Measurements from ENCODE around the gene MAST4.

Gene MAST4

DNA sequence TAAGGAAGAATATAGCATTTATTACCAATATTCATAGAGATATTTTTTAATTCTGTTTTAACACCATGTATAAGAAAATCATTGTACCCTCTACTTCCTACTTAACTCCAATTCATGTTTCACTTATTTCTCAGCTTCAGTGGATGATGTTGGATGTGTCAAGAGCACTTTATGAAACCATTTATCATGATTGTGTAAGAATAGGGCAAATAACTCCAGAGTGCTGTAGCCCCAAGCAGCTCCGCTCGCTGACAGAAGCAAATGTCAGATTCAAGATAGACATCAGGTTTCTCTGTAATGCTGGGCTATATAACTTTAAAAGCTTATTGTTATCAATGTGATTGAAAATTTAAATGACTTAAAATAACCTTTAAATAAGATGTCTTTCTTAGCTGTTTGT lies 50.4 kb downstream of the MAST4 start:
- no peak for TF ChIP-seq GABPA (IDR thresholded peaks at IDR 0.05; ENCODE audit: low read depth)
- TF ChIP-seq POLR2AphosphoS5 (IDR thresholded peaks at IDR 0.05; ENCODE audit: low read depth) = no peak
- TF ChIP-seq, protein P1, sequence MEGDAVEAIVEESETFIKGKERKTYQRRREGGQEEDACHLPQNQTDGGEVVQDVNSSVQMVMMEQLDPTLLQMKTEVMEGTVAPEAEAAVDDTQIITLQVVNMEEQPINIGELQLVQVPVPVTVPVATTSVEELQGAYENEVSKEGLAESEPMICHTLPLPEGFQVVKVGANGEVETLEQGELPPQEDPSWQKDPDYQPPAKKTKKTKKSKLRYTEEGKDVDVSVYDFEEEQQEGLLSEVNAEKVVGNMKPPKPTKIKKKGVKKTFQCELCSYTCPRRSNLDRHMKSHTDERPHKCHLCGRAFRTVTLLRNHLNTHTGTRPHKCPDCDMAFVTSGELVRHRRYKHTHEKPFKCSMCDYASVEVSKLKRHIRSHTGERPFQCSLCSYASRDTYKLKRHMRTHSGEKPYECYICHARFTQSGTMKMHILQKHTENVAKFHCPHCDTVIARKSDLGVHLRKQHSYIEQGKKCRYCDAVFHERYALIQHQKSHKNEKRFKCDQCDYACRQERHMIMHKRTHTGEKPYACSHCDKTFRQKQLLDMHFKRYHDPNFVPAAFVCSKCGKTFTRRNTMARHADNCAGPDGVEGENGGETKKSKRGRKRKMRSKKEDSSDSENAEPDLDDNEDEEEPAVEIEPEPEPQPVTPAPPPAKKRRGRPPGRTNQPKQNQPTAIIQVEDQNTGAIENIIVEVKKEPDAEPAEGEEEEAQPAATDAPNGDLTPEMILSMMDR (IDR thresholded peaks at IDR 0.05; ENCODE audit: insufficient read depth, low read length) = no peak
- no peak for TF ChIP-seq SPI1 (IDR thresholded peaks at IDR 0.05; ENCODE audit: borderline replicate concordance, low read depth)
- TF ChIP-seq, protein P2, sequence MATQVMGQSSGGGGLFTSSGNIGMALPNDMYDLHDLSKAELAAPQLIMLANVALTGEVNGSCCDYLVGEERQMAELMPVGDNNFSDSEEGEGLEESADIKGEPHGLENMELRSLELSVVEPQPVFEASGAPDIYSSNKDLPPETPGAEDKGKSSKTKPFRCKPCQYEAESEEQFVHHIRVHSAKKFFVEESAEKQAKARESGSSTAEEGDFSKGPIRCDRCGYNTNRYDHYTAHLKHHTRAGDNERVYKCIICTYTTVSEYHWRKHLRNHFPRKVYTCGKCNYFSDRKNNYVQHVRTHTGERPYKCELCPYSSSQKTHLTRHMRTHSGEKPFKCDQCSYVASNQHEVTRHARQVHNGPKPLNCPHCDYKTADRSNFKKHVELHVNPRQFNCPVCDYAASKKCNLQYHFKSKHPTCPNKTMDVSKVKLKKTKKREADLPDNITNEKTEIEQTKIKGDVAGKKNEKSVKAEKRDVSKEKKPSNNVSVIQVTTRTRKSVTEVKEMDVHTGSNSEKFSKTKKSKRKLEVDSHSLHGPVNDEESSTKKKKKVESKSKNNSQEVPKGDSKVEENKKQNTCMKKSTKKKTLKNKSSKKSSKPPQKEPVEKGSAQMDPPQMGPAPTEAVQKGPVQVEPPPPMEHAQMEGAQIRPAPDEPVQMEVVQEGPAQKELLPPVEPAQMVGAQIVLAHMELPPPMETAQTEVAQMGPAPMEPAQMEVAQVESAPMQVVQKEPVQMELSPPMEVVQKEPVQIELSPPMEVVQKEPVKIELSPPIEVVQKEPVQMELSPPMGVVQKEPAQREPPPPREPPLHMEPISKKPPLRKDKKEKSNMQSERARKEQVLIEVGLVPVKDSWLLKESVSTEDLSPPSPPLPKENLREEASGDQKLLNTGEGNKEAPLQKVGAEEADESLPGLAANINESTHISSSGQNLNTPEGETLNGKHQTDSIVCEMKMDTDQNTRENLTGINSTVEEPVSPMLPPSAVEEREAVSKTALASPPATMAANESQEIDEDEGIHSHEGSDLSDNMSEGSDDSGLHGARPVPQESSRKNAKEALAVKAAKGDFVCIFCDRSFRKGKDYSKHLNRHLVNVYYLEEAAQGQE (IDR thresholded peaks at IDR 0.05; ENCODE audit: insufficient replicate concordance, low read depth) = no peak
- DNase-seq (ENCODE audit: low read depth in 1 of 2, low spot score in 1 of 2) = no peak
- no peak overlapping the region for H3K27ac ChIP-seq (replicated peaks)
- H3K4me3 ChIP-seq (replicated peaks; ENCODE audit: insufficient read depth, low read length) = no peak overlapping the region
- no peaks in the 10 kb centered on the region for H3K27me3 ChIP-seq (ENCODE audit: insufficient read depth, poor library complexity, severe bottlenecking)

DNA sequence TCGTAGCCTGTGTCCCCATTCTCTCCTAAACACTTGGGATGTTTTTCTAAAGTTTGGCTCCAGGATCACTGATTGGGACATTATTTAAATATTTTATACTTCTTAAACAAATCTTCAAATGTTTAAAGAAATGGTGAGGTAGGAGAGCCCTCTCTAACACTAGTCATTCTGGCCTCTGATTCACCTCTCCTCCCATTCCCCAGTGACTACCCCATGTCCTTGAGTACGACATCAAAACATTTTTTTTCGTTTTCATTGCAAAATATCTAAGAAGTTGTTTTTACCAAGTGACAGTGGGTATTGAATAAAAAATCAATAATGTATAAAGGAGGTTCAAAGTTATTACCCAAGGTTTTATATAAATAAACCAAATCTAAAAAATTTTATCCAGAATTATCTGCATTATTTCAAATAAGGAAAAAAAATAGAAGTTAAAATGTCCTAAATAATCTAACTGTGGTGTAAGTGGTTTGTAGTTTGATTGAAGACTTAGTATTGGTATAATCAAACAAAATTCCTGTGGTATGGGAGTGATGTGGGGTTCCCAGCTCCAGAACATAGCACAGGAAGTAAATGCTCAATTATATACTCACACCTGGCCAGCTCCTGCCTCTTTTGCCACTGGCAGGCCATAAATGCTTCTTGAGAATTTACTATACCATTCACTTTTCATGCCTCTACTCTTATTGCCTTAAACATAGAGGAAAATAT lies 51.1 kb downstream of the MAST4 start:
- no peak for DNase-seq (ENCODE audit: low read depth in 1 of 2, low spot score in 1 of 2)
- TF ChIP-seq, protein P1 (IDR thresholded peaks at IDR 0.05; ENCODE audit: insufficient read depth, low read length) = no peak
- TF ChIP-seq POLR2AphosphoS5 (IDR thresholded peaks at IDR 0.05; ENCODE audit: low read depth) = no peak
- TF ChIP-seq, protein P2 (IDR thresholded peaks at IDR 0.05; ENCODE audit: insufficient replicate concordance, low read depth) = no peak
- TF ChIP-seq GABPA (IDR thresholded peaks at IDR 0.05; ENCODE audit: low read depth) = no peak
- no peak for TF ChIP-seq SPI1 (IDR thresholded peaks at IDR 0.05; ENCODE audit: borderline replicate concordance, low read depth)
- Histone ChIP-seq H3K4me3 (replicated peaks; ENCODE audit: insufficient read depth, low read length) (no peak overlapping the region), H3K27me3 (ENCODE audit: insufficient read depth, poor library complexity, severe bottlenecking) (no peaks in the 10 kb centered on the region), H3K27ac (replicated peaks) (no peak overlapping the region)

DNA sequence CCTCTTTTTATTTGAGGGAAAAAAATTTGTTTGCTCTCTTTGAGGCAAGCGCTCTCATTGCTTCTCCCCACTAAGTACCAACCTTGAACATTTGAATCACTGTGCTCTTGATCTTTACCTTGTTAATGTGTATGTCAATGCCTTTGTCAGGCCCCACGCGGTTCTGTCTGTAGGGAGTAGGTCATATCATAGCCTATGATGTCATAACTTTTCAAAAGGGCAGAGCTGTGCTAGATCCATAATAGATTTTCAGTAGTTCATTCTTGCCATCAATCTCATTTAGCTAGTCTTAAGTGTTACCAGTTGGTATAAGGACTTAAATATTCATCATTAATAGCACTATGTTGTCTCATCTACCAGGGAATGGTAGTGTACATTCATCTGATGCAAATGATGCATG lies 56.6 kb downstream of the MAST4 start:
- TF ChIP-seq SPI1 (IDR thresholded peaks at IDR 0.05; ENCODE audit: borderline replicate concordance, low read depth) (no peak), POLR2AphosphoS5 (IDR thresholded peaks at IDR 0.05; ENCODE audit: low read depth) (no peak), GABPA (IDR thresholded peaks at IDR 0.05; ENCODE audit: low read depth) (no peak)
- TF ChIP-seq, protein P2 (IDR thresholded peaks at IDR 0.05; ENCODE audit: insufficient replicate concordance, low read depth) = no peak
- TF ChIP-seq, protein P1 (IDR thresholded peaks at IDR 0.05; ENCODE audit: insufficient read depth, low read length) = no peak
- Histone ChIP-seq H3K4me3 (replicated peaks; ENCODE audit: insufficient read depth, low read length) (no peak overlapping the region), H3K27me3 (ENCODE audit: insufficient read depth, poor library complexity, severe bottlenecking) (no peaks in the 10 kb centered on the region), H3K27ac (replicated peaks) (no peak overlapping the region)
- no peak for DNase-seq (ENCODE audit: low read depth in 1 of 2, low spot score in 1 of 2)
